Activated naive CD4-positive, alpha-beta T cell (primary cell): ENCODE data around the gene ATP6V1G1.
"Not testable (repeated sequence)": the region's sequence is repeated elsewhere in the genome, so short reads cannot be mapped to it uniquely, and the experiment has no call there.

Source experiments
- DNase-seq, 4 experiments: peaks; one replicate each; lab custom pipeline; 2025; lab: John Stamatoyannopoulos, UW

Gene ATP6V1G1

DNA sequence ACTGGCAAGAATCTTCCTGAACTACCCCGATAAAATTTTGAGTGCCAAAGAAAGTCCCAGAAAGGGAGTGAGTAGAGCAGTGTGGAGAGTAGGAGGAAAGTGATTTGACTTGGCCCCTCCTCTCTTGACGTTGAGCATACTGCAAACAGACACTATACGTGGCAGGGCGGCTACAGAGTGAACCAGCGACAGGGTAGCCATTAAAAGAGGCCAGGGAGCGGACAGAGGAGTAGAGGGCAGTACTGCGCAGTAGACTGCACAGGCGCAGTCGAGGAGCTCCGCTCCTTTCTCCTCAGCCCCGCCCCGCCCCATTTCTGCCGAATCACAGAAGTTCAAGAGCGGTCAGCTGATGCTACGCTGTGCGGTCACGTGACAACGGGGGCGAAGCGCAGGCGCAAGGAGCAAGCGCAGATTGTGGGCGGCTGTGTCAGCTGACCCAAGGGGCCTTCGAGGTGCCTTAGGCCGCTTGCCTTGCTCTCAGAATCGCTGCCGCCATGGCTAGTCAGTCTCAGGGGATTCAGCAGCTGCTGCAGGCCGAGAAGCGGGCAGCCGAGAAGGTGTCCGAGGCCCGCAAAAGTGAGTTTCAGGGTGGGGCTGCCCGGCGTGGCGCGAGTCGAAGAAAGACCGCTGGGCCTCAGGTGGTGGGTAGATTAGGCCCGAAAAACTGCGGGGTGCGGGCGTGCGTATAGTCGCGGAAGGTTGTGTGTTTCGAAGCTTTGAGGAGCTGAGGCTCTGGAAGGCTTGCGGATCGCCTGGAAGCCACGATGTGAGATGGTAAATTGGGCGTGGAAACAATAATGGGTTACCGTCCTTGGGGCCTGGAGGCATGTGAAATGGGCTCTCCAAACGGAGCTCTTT lies at the start of gene ATP6V1G1:
TSS of gene ATP6V1G1 (plus strand) at position 425 of the 858 bp plus-strand sequence. CDS start at position 495, 70 bp downstream.
- peak; percentile 96 to 98 (median 97) for DNase-seq

DNA sequence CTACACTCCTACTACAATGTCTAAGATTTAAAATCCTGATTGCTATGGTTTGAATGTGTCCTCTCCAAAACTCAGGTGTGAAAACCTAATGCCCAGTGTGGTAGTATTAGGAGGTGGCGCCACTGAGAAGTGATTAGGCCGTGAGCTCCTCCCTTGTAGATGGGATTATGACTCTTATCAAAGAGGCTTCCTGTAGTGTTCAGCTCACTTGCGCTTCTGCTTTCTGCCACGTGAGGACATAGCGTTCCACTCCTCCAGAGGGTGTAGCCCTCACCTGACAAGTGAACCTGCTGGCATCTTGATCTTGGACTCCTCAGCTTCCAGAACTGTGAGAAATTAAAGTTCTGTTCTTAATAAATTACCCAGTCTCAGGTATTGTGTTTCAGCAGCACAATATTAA lies 49.3 kb upstream of the ATP6V1G1 start:
- DNase-seq: peak in 2 of 4 experiments; percentile 6 to 9

- DNase-seq: no peak
Observed at GRCh38 chr9:114539701-114540380, 47.7 kb upstream of the ATP6V1G1 start.

- no peak for DNase-seq
Observed at GRCh38 chr9:114545055-114545454, 42.5 kb upstream of the ATP6V1G1 start.

GRCh38 chr9:114546851-114547250 lies 40.7 kb upstream of the ATP6V1G1 start:
- no peak for DNase-seq

- no peak for DNase-seq
Observed at GRCh38 chr9:114549697-114550330, 37.8 kb upstream of the ATP6V1G1 start.

DNA sequence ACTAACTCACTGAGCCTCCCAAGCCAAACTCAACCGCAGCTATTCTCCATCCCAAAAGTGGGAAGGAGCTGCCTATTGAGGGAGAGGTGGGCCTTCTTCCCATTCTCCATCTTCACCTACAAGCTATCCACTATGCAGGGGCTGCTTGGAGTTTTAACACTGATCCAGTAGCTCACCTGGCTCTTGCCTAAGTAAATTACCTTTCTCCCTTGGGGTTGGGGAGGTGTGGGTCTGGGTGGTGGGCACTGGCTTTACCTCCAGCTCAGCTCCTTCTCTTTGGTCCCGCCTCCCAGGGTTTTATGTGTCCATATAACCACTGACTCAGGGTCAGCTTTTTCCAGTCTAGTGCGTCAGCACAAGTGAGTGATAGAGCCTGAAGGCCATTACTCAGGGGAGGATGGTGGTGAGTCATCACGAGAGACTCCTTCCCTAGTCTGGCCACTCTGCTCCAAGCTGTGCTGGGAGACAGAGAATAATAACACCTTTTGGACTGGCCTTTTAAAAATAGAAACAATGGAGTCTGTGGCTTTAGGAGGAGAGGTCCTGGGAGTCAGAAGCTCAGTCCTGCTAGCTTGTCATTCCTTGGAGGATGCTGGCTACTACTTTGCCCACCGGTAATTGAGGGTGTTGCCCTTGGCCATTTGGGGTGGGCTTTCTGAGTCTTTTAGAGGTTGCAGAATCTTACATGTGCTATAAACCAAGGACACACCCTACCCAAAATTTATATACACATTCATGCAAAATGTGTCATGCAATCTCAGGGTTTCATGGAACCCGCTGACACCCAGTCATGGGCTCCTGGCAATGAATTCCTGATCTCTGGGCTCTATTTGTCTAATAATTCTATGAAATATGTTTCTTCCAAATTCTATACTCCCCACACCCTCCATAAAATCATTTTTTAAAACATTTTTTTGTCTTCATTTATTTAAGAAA lies 35.6 kb upstream of the ATP6V1G1 start:
- no peak for DNase-seq

GRCh38 chr9:114552706-114553105 lies 34.9 kb upstream of the ATP6V1G1 start:
- DNase-seq: no peak

- no peak for DNase-seq
Observed at GRCh38 chr9:114553202-114553601, 34.4 kb upstream of the ATP6V1G1 start.

GRCh38 chr9:114555696-114556095 lies 31.9 kb upstream of the ATP6V1G1 start:
- DNase-seq: no peak

DNA sequence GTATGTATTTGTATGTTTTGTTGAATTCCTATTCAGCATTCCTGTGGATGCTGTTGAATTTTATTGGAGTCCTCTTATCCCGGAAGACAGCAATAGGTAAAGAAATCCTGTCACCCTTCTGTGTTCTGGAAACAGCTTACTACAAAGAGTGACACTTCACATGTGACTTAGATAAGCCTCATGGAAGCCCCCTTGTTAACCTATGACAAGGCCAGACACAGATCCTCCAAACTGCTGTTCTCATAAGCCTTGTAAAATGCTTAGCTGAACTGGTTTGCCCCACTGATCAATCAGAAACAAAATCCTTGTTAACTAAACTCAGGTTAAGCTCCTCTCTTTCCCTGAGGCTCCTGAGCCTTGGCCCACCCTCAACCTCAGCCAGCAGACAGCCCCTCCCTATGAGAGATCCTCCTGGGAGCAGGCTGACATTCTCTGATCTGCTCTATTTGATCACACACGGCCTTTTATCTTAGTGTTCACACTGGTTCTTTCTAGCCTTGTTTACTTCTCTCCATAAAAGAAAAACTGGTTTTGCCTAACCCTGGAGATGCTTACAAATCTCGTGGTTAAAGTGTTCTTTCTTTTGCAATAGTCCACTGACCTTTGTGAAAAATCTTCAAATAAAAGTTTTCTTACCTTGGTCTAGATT lies 29.4 kb upstream of the ATP6V1G1 start:
- DNase-seq: no peak

DNA sequence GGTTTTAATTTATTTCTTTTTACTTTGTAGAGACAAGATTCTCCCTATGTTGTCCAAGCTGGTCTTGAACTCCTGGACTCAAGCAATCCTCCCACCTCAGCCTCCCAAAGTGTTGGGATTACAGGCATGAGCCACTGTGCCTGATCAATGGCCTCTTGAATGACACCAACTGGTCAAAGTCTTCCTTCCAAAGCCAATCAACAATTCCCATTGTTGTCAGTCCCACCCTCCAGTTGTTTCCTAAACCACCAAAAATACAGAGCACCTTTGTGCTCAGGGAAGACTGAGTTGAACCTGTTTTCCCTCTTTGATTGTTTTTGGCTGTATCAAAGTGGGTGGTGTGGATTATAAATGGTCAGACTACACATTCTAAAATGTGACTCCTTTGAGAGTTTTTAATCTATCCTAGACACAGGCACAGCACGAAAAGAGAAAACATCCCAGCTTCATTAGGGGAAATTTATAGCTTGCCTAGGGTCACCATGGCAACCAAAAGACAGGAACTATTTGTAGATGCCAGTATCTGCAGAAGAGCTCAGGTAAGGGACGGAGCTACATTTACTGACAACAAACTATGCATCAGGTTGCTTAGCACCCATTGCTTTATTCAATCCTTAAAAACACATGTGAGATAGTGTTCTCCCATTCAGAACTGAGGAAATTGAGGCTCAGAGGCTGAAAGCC lies 27.6 kb upstream of the ATP6V1G1 start:
- no peak for DNase-seq

DNA sequence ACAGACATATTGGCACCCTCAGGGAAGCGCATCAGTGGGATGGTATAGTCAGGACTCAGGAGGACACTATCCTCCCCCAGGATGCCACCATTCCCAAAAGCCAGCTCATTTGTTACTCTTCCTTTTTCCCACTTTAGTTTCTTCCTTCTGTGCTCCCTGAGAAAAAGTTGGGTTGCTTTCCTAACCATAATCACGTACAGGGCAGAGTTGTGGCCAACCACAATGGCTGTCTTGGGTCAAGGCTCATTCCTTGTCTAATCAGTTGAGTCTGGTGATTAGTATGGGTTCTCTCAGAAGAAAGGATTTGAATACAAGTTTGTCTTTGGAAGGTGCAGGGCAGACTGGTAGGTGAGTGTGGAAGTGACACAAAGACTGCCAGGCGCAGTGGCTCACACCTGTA lies 26.6 kb upstream of the ATP6V1G1 start:
- DNase-seq: no peak

- DNase-seq: no peak
Observed at GRCh38 chr9:114561771-114562170, 25.8 kb upstream of the ATP6V1G1 start.

- DNase-seq: no peak
Observed at GRCh38 chr9:114565204-114565603, 22.4 kb upstream of the ATP6V1G1 start.

DNA sequence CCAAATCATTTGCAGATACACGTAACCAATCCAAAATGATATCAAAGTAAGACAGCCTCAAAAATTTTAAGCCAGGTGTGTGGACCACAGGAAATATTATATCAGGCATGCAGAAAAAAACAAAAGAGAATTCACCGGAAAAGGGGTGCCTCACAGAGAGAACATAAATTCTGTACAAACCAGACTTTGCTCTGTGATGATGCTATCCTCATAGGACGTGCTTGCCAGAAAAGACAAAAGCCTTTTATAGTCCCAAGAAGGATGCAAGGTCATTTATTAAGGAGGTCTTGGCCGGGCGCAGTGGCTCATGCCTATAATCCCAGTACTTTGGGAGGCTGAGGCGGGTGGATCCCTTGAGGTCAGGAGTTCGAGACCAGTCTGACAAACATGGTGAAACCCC lies 16.8 kb upstream of the ATP6V1G1 start:
- no peak for DNase-seq

GRCh38 chr9:114571391-114571790 lies 16.2 kb upstream of the ATP6V1G1 start:
- DNase-seq: no peak

DNA sequence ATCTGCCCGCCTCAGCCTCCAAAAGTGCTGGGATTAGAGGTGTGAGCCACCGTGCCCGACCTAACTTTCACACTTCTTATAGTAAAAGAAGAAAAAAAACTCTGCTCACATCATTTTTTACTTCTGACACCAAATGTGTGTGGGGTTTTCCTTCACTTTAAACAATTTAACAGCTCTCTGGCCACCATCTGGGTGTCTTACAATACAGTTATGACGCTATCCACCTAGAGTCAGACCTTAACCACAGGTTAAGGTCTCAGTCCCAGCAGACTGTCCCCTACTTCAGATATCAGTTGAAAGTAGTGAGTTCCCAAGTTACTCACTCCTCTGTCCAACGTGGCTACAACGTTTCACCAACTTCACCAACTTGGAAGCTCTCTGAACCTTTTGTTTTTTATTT lies 15.4 kb upstream of the ATP6V1G1 start:
- DNase-seq: no peak

GRCh38 chr9:114574438-114574837 lies 13.1 kb upstream of the ATP6V1G1 start:
- DNase-seq: no peak

DNA sequence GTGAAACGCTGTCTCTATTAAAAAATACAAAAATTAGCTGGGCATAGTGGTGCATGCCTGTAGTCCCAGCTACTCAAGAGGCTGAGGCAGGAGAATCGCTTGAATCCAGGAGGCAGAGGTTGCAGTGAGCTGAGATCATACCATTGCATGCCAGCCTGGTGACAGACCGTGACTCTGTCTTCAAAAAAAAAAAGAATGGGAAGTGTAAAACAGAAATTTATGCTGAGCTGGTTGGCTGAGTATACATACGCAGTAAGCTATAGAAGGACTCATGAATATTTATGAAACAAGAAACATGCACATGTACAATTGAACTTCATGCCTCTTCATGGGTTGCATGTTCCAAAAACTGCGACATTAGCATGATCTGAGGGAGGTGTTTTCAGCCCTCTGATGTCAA lies 10.8 kb upstream of the ATP6V1G1 start:
- not testable (repeated sequence) for DNase-seq

DNA sequence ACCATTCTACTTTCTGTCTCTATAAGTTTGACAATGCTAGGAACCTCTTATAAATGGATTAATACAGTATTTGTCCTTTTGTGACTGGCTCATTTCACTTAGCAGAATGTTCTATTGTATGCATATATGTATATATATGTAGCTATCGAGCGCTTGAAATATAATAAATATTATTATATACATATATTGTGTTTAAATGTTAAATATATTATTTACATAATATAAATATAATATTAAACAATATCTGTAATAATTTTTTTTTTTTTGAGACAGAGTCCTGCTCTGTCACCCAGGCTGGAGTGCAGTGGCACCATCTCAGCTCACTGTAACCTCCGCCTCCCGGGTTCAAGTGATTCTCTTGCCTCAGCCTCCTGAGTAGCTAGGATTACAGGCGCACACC lies 9.4 kb upstream of the ATP6V1G1 start:
- DNase-seq: not testable (repeated sequence)
